OCI-LY7 (cell line): ENCODE measurements around the gene REN. TPM values are rescaled to one million over a fixed set of nuclear protein-coding genes. Genes with fewer than 3 reads are reported as not detected.

Source experiments
- BruUV-seq: library from RNA; stranded (reverse); fragments of 400-500 nt; replicated peaks from 2 replicates; lab custom pipeline; 2021; lab: Mats Ljungman, UMichigan
- CTCF ChIA-PET: fragments of 300-600 bp; sonication (Branson Sonifier 250); formaldehyde crosslinking; loops from one replicate; lab custom pipeline; 2022; ENCODE audit warnings: antibody characterized with exemption; ENCODE audit not compliant: unreplicated experiment; lab: Charles Lee
- POLR2A ChIA-PET: fragments of 300-600 bp; sonication (Branson Sonifier 250); formaldehyde crosslinking; loops from one replicate; lab custom pipeline; 2022; ENCODE audit warnings: antibody characterized with exemption; lab: Charles Lee
- DNase-seq: peaks from one replicate; pipeline ENCODE4 v3.0.0-alpha.2; 2015; ENCODE audit warnings: low spot score
- H2AFZ ChIP-seq: fragments of 200-600 bp; sonication (generic), shearing (Covaris generic); 2 replicates; pipeline ENCODE4 v1.6.1; 2014; ENCODE audit warnings: mild to moderate bottlenecking, antibody characterized with exemption, low read length, moderate library complexity
- H3K27ac ChIP-seq: fragments of 200-600 bp; sonication (generic); 2 replicates; pipeline ENCODE4 v1.5.1; 2014; ENCODE audit warnings: mixed run types, low read depth, mild to moderate bottlenecking, moderate library complexity, low read length, inconsistent platforms; ENCODE audit not compliant: poor library complexity, severe bottlenecking
- H3K36me3 ChIP-seq: fragments of 200-600 bp; sonication (generic); 2 replicates; pipeline ENCODE4 v1.6.1; 2014; ENCODE audit warnings: mild to moderate bottlenecking, antibody characterized with exemption, low read length, moderate library complexity, mixed read lengths; ENCODE audit not compliant: insufficient read depth
- H3K4me1 ChIP-seq: fragments of 200-600 bp; sonication (generic); 2 replicates; pipeline ENCODE4 v1.5.1; 2014; ENCODE audit warnings: mild to moderate bottlenecking, low read length; ENCODE audit not compliant: insufficient read depth, poor library complexity, severe bottlenecking
- H3K4me2 ChIP-seq: fragments of 200-600 bp; sonication (generic); 2 replicates; pipeline ENCODE4 v1.6.1; 2014; ENCODE audit warnings: mild to moderate bottlenecking, low read length
- H3K4me3 ChIP-seq: fragments of 200-600 bp; sonication (generic); 2 replicates; pipeline ENCODE4 v1.5.1; 2014; ENCODE audit warnings: mild to moderate bottlenecking, low read depth, low read length; ENCODE audit not compliant: poor library complexity, severe bottlenecking
- H3K79me2 ChIP-seq: fragments of 200-600 bp; sonication (generic); 2 replicates; pipeline ENCODE4 v1.6.1; 2016; ENCODE audit warnings: low read depth, mild to moderate bottlenecking, low read length, moderate library complexity, mixed read lengths; ENCODE audit not compliant: insufficient read depth
- H3K9me2 ChIP-seq: fragments of 200-600 bp; sonication (generic); 2 replicates; pipeline ENCODE4 v1.6.1; 2016; ENCODE audit warnings: mild to moderate bottlenecking, low read length, mixed read lengths; ENCODE audit not compliant: insufficient read depth
- H3K9me3 ChIP-seq: fragments of 200-600 bp; sonication (generic); 2 replicates; pipeline ENCODE4 v1.6.1; 2014; ENCODE audit warnings: mild to moderate bottlenecking, mixed run types, low read length, mixed read lengths
- H4K20me1 ChIP-seq: fragments of 200-600 bp; sonication (generic); 2 replicates; pipeline ENCODE4 v1.6.1; 2014; ENCODE audit warnings: mild to moderate bottlenecking, antibody characterized with exemption, low read length, moderate library complexity, mixed read lengths; ENCODE audit not compliant: insufficient read depth
- EZH2phosphoT487 ChIP-seq: fragments of 200-600 bp; sonication (generic); IDR thresholded peaks from 2 replicates; pipeline ENCODE4 v1.6.1; 2018; ENCODE audit warnings: low read depth, borderline replicate concordance, mild to moderate bottlenecking, mixed run types, antibody characterized with exemption, low read length, moderate library complexity, mixed read lengths
- intact Hi-C: fragments of 100-400 bp; cut with micrococcal nuclease; formaldehyde crosslinking; loops from one replicate; pipeline ENCODE4 v1.10.0; 2022; ENCODE audit not compliant: unreplicated experiment
- total RNA-seq, 2 experiments: library from RNA; depleted of rRNA in 1 of 2; stranded (reverse); fragments of >200 nt in 1 of 2; shearing (Covaris generic) in 1 of 2; gene quantifications; 2 replicates each; pipeline ENCODE4 v1.2.3, GENCODE V29; 2014 to 2022
- TF ChIP-seq, protein P1 (sequence below): fragments of 200-600 bp; sonication (generic); conservative IDR thresholded peaks from 2 replicates; pipeline ENCODE4 v1.5.1; 2014; ENCODE audit warnings: mild to moderate bottlenecking, antibody characterized with exemption, low read length, moderate library complexity, mixed read lengths

Gene REN
- total RNA-seq, 2 experiments from 2014 or later = not detected

GRCh38 chr1:204161609-204162493, 4.3 kb downstream of the REN start:
- no peaks in the 10 kb centered on the region for H3K9me3 ChIP-seq
- no peaks in the 10 kb centered on the region for H3K4me1 ChIP-seq
- no peak overlapping the region for H2AFZ ChIP-seq
- intact Hi-C loops = loop anchor here (1.0 to 5.0 kb wide), 4 partner anchors 45 to 340 kb away; partner anchors contain the start of gene SNRPE
- CTCF ChIA-PET = interaction anchor here (0.6 kb wide), 1 partner anchor 95 kb away, joined by 3 read pairs; no protein-coding TSS in a partner anchor
- no peak overlapping the region for H3K4me2 ChIP-seq
- H3K9me2 ChIP-seq = no peaks in the 10 kb centered on the region
- no peaks in the 10 kb centered on the region for H4K20me1 ChIP-seq
- no peak overlapping the region for H3K27ac ChIP-seq
- DNase-seq = no peak
- TF ChIP-seq EZH2phosphoT487 = no peak
- TF ChIP-seq, protein P1, sequence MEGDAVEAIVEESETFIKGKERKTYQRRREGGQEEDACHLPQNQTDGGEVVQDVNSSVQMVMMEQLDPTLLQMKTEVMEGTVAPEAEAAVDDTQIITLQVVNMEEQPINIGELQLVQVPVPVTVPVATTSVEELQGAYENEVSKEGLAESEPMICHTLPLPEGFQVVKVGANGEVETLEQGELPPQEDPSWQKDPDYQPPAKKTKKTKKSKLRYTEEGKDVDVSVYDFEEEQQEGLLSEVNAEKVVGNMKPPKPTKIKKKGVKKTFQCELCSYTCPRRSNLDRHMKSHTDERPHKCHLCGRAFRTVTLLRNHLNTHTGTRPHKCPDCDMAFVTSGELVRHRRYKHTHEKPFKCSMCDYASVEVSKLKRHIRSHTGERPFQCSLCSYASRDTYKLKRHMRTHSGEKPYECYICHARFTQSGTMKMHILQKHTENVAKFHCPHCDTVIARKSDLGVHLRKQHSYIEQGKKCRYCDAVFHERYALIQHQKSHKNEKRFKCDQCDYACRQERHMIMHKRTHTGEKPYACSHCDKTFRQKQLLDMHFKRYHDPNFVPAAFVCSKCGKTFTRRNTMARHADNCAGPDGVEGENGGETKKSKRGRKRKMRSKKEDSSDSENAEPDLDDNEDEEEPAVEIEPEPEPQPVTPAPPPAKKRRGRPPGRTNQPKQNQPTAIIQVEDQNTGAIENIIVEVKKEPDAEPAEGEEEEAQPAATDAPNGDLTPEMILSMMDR = no peak
- POLR2A ChIA-PET = no interaction called here
- no peak overlapping the region for H3K4me3 ChIP-seq
- no peaks in the 10 kb centered on the region for H3K79me2 ChIP-seq
- no peaks in the 10 kb centered on the region for H3K36me3 ChIP-seq
- no TSS peak for BruUV-seq

DNA sequence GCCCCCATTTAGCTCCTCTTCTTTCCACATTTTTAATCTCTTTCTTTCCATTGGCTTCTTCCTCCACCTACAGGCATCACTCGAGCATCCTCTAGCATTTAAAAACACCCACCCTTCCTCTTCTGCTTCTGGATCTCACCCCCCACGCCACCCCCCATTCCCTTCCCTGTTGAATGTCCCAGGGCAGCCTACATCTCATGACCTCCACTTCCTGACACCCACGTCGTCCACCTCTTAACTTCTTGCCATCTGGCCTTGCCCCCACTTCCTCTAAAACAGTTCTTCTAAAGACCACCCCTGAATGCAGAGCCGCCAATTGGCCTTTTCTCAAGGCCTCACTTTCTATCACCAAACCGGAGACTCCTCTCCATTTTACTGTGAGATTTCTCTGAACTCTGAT, 8.2 kb downstream of the REN start:
- DNase-seq = no peak
- no peak overlapping the region for H2AFZ ChIP-seq
- H4K20me1 ChIP-seq = no peaks in the 10 kb centered on the region
- no peaks in the 10 kb centered on the region for H3K9me2 ChIP-seq
- H3K4me3 ChIP-seq = no peak overlapping the region
- H3K4me1 ChIP-seq = no peaks in the 10 kb centered on the region
- no peak for TF ChIP-seq EZH2phosphoT487
- TF ChIP-seq, protein P1 = no peak
- H3K27ac ChIP-seq = no peak overlapping the region
- CTCF ChIA-PET = no interaction called here
- POLR2A ChIA-PET = interaction anchor here (0.6 to 0.7 kb wide), 2 partner anchors 71 to 180 kb away, joined by 3 to 4 read pairs; no protein-coding TSS in a partner anchor
- H3K79me2 ChIP-seq = no peaks in the 10 kb centered on the region
- intact Hi-C loops = no loop called here
- no peaks in the 10 kb centered on the region for H3K36me3 ChIP-seq
- H3K4me2 ChIP-seq = no peak overlapping the region
- no peaks in the 10 kb centered on the region for H3K9me3 ChIP-seq
- BruUV-seq = no TSS peak

DNA sequence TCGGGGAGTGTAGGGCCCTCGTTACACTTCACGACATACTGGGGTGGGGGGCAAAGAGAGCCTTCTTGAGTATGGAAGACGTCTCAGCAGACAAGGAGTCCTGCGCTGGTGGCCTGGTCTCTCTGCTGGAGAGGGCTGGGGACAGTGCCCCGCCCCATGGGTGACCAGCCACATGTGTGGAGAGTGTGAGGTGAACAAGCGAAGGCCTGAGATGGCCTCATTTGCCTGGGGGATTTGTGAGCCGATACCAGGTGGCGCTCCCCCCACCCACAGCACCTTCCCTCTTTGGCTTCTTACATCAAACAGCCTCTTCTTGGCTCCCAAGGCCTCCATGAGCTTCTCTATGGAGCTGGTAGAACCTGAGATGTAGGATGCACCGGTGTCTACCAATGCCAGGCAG, 10.3 kb downstream of the REN start:
- ChIA-PET CTCF (no interaction called here), POLR2A (no interaction called here)
- H4K20me1 ChIP-seq = no peaks in the 10 kb centered on the region
- no peaks in the 10 kb centered on the region for H3K36me3 ChIP-seq
- intact Hi-C loops = no loop called here
- no peaks in the 10 kb centered on the region for H3K4me1 ChIP-seq
- TF ChIP-seq EZH2phosphoT487 = no peak
- TF ChIP-seq, protein P1 = no peak
- H3K9me3 ChIP-seq = no peaks in the 10 kb centered on the region
- H3K79me2 ChIP-seq = no peaks in the 10 kb centered on the region
- H3K9me2 ChIP-seq = no peaks in the 10 kb centered on the region
- BruUV-seq = no TSS peak
- no peak for DNase-seq
- H2AFZ ChIP-seq = no peak overlapping the region
- no peak overlapping the region for H3K4me2 ChIP-seq
- H3K4me3 ChIP-seq = no peak overlapping the region
- H3K27ac ChIP-seq = no peak overlapping the region
